ENCODE data around the gene AQP7. TPM values are rescaled to one million over a fixed set of nuclear protein-coding genes. Genes with fewer than 3 reads are reported as not detected.

AQP7 gene
- total and polyA plus RNA-seq, 2 donors (not counting 1 experiment from before 2014, with no cell fraction given) = 0.09 to 0.83 TPM

DNA sequence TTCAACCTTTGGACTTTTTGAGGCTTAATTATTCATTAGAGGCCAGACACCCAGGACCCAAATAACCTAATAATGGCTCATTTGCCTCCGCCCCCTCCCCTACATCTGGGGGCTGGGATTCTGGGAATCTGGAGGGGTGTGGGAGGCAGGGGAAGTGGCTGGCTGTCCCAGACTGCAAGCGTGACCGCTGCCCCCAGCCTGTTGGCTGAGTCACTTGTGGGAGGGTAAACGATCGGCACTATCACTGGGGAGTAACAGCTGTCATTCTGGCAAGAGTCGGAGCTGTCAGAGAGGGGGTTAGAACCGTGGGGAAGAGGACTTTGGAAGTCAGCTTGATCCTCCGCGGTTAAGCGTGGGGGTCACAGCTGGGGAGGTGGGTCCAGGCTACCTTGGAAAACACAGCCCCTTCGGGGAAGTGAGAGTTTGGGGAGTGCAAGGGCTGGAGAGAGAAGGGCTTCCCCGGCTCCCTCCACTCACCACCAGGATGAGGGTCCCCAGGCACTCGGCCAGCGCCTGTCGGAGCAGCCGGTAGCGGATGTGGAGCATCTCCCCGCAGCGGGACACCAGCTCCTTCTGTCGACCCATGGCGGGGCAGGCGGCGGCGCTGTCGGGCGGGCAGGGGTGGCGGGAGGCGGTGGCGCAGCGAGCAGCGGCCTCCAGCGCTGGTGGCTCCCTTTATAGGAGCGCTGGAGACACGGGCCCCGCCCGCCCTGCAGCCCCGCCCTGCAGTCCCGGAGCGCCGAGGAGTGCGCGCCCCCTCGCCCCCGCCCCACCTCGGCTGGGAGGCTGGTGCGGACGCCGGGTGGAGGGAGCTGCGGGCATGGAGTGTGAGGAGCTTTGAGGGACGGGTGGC lies 44.8 kb upstream of the AQP7 start, which contains the start of gene AQP3:
AQP3 (minus strand) TSS at position 648 of the 853 bp plus-strand sequence; CDS start at position 585, 63 bp downstream.
- no peaks in the 10 kb centered on the region for H3K36me3 ChIP-seq (ENCODE audit: control insufficient read depth, insufficient read depth, low read length)
- peaks cover 2% of the 10 kb centered on the region for H3K27me3 ChIP-seq (ENCODE audit: control insufficient read depth, insufficient read depth, low read length)
- H4K20me1 ChIP-seq (ENCODE audit: control insufficient read depth, extremely low read depth, insufficient read depth, low read length) = no peaks in the 10 kb centered on the region
- H2AFZ ChIP-seq (ENCODE audit: low read length) = peak within 1 kb of the TSS; percentile 38
- H3K4me3 ChIP-seq (replicated peaks in 1 of 4; ENCODE audit: control extremely low read depth in 1 of 4, insufficient read depth in 1 of 4, low read depth in 3 of 4, low read length in 4 of 4) = peak within 1 kb of the TSS; percentile 23 to 64 (median 50)
- H3K9me3 ChIP-seq (ENCODE audit: control insufficient read depth, insufficient read depth, low read depth, low read length) = no peaks in the 10 kb centered on the region
- H3K27ac ChIP-seq (ENCODE audit: insufficient read depth, low read length) = no peak within 1 kb of the TSS
- H3K79me2 ChIP-seq (ENCODE audit: control insufficient read depth, insufficient read depth, low read length) = no peaks in the 10 kb centered on the region
- DNase-seq (ENCODE audit: low read depth in 2 of 2) = peak; percentile 52 to 58
- H3K4me2 ChIP-seq (ENCODE audit: extremely low read depth, insufficient read depth, low read length) = peak within 1 kb of the TSS; percentile 88
- no peak within 1 kb of the TSS for H3K9ac ChIP-seq (ENCODE audit: insufficient read depth, low read length)
- TF ChIP-seq, protein P1, sequence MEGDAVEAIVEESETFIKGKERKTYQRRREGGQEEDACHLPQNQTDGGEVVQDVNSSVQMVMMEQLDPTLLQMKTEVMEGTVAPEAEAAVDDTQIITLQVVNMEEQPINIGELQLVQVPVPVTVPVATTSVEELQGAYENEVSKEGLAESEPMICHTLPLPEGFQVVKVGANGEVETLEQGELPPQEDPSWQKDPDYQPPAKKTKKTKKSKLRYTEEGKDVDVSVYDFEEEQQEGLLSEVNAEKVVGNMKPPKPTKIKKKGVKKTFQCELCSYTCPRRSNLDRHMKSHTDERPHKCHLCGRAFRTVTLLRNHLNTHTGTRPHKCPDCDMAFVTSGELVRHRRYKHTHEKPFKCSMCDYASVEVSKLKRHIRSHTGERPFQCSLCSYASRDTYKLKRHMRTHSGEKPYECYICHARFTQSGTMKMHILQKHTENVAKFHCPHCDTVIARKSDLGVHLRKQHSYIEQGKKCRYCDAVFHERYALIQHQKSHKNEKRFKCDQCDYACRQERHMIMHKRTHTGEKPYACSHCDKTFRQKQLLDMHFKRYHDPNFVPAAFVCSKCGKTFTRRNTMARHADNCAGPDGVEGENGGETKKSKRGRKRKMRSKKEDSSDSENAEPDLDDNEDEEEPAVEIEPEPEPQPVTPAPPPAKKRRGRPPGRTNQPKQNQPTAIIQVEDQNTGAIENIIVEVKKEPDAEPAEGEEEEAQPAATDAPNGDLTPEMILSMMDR (conservative IDR thresholded peaks at IDR 0.05 in 1 of 2, IDR thresholded peaks at IDR 0.05 in 1 of 2; ENCODE audit: low read depth in 1 of 2, low read length in 2 of 2) = peak; percentile 12 to 14
- no peak for TF ChIP-seq EZH2 (IDR thresholded peaks at IDR 0.05; ENCODE audit: low read length, missing control alignments)
- peaks cover 4% of the 10 kb centered on the region for H3K4me1 ChIP-seq (ENCODE audit: control insufficient read depth, extremely low read depth, insufficient read depth, low read length)

DNA sequence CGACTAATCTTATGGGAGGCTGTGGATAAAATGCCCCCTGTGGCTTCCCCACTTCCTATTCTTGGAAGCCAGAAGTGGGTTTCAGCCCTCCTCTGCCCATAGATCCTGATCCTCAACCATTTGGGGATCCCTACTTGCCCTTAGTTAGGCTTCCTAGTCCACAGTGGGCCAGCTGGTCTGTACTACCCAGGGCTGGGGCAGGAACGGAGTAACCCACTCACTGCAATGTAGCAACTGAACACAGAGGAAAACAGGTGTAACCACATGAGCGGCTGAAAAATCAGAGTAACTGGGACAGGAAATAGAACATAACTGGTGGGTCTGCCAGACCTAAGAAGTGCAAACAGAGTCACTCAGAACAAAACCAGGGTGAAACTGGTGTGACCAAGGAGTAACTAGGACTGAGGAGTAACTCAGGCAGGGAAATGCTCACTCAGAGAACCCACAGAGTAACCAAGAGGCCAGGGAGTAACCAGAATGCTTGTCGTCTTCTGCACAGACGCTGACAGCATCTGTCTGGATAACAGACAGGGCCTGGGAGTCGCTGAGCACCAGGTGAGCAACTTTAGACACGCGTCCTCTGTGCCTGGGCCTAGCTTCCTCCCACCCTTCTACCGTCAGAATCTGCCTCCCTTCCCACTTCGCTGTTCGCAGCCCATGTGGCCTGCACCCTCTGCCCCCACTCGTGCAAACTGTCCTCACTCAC lies 44.0 kb upstream of the AQP7 start:
- TF ChIP-seq, protein P1 (conservative IDR thresholded peaks at IDR 0.05 in 1 of 2, IDR thresholded peaks at IDR 0.05 in 1 of 2; ENCODE audit: low read depth in 1 of 2, low read length in 2 of 2) = no peak
- TF ChIP-seq EZH2 (IDR thresholded peaks at IDR 0.05; ENCODE audit: low read length, missing control alignments) = no peak
- H3K4me2 ChIP-seq (ENCODE audit: extremely low read depth, insufficient read depth, low read length) = peak overlapping the region; percentile 88
- H3K4me3 ChIP-seq (replicated peaks in 1 of 4; ENCODE audit: control extremely low read depth in 1 of 4, insufficient read depth in 1 of 4, low read depth in 3 of 4, low read length in 4 of 4) = peak overlapping the region in 2 of 4 experiments; percentile 54 to 64
- no peak overlapping the region for H3K27ac ChIP-seq (ENCODE audit: insufficient read depth, low read length)
- H2AFZ ChIP-seq (ENCODE audit: low read length) = peak overlapping the region; percentile 15
- H3K9ac ChIP-seq (ENCODE audit: insufficient read depth, low read length) = no peak overlapping the region
- no peaks in the 10 kb centered on the region for H3K79me2 ChIP-seq (ENCODE audit: control insufficient read depth, insufficient read depth, low read length)
- DNase-seq (ENCODE audit: low read depth in 2 of 2) = peak in 1 of 2 donors; percentile 20
- H3K27me3 ChIP-seq (ENCODE audit: control insufficient read depth, insufficient read depth, low read length) = peaks cover 2% of the 10 kb centered on the region
- H3K36me3 ChIP-seq (ENCODE audit: control insufficient read depth, insufficient read depth, low read length) = no peaks in the 10 kb centered on the region
- H4K20me1 ChIP-seq (ENCODE audit: control insufficient read depth, extremely low read depth, insufficient read depth, low read length) = no peaks in the 10 kb centered on the region
- no peaks in the 10 kb centered on the region for H3K9me3 ChIP-seq (ENCODE audit: control insufficient read depth, insufficient read depth, low read depth, low read length)
- H3K4me1 ChIP-seq (ENCODE audit: control insufficient read depth, extremely low read depth, insufficient read depth, low read length) = peaks cover 4% of the 10 kb centered on the region
